Body of pancreas (tissue), 4 donors: ENCODE data around the gene VWA5A.

ENCODE experiments used
- CTCF ChIP-seq, 7 experiments: fragments of 450-650 bp in 4 of 7; fragments of 200-600 bp in 3 of 7; sonication (generic) in 3 of 7; IDR thresholded peaks; one replicate each; pipeline ENCODE4 v1.5.1; 2016 to 2019; ENCODE audit warnings: antibody characterized with exemption in 7 of 7
- POLR2A ChIP-seq, 3 donors: fragments of 450-650 bp; IDR thresholded peaks; one replicate each; pipeline ENCODE4 v1.6.1; 2016; ENCODE audit warnings: antibody characterized with exemption in 3 of 3, mild to moderate bottlenecking in 2 of 3

DNA sequence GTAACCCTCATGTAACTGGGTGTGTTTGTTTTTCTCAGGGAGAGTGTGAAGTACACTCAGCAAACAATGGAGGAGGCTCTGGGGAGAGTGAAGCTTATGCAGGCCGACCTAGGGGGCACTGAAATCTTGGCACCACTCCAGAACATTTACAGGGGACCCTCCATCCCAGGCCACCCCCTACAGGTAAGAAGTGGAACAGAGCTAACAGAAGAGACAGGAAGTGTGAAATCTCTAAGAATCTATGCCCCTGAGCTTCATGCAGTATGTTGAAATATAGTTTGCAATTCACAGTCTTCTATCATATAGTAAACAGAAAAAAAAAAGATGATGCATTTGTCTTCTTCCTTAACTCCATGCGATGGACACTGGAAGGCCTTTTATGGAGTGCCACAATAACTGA lies 8.4 kb downstream of the VWA5A start:
- TF ChIP-seq POLR2A (IDR thresholded peaks at IDR 0.05), result no peak
- no peak for TF ChIP-seq CTCF (IDR thresholded peaks at IDR 0.05)
